HepG2 (cell line): ENCODE data around the gene PIMREG.

Experiments
- CHD2 ChIP-seq: IDR thresholded peaks from 2 replicates; pipeline ENCODE4 v1.6.1; 2011; ENCODE audit warnings: low read depth, low read length, improper control_type of control experiment
- GABPB1 ChIP-seq: IDR thresholded peaks from 2 replicates; pipeline ENCODE4 v1.6.1; 2016; ENCODE audit warnings: mild to moderate bottlenecking, missing genetic modification reagents, moderate library complexity, missing compliant biosample characterization
- JUNB ChIP-seq: sonication (generic); formaldehyde crosslinking; IDR thresholded peaks from 2 replicates; pipeline ENCODE4 v1.8.0; 2022; ENCODE audit warnings: missing genetic modification reagents, mild to moderate bottlenecking, borderline replicate concordance
- MBNL3 ChIP-seq: fragments of 250-450 bp; sonication (Bioruptor Pico); conservative IDR thresholded peaks from 2 replicates; pipeline ENCODE4 v1.8.0; 2022; ENCODE audit warnings: mild to moderate bottlenecking, inconsistent platforms
- NR2F6 ChIP-seq, 2 experiments: IDR thresholded peaks; 2 replicates each; pipeline ENCODE4 v1.6.1; 2016; ENCODE audit warnings: antibody characterized with exemption in 1 of 2, mild to moderate bottlenecking in 1 of 2
- POLR2A ChIP-seq, 2 experiments: IDR thresholded peaks; 2 replicates each; pipeline ENCODE4 v1.6.1; 2011; ENCODE audit warnings: low read depth in 2 of 2, low read length in 2 of 2, mild to moderate bottlenecking in 1 of 2, moderate library complexity in 1 of 2; ENCODE audit not compliant: insufficient read depth in 1 of 2
- RBM22 ChIP-seq: fragments of 200-400 bp; formaldehyde crosslinking; optimal IDR thresholded peaks from 2 replicates; pipeline ENCODE3; 2017; ENCODE audit warnings: mild to moderate bottlenecking, low read length, moderate library complexity
- RFX5 ChIP-seq: IDR thresholded peaks from 2 replicates; pipeline ENCODE4 v1.6.1; 2011; ENCODE audit warnings: low read depth, low read length, improper control_type of control experiment
- TBL1XR1 ChIP-seq: fragments of 150-350 bp; IDR thresholded peaks from 2 replicates; pipeline ENCODE4 v1.6.1; 2014; ENCODE audit warnings: borderline replicate concordance, low read length; ENCODE audit not compliant: partially characterized antibody
- TF ChIP-seq, protein P1 (sequence below): sonication (generic); formaldehyde crosslinking; IDR thresholded peaks from 2 replicates; pipeline ENCODE4 v1.5.1; 2020; ENCODE audit warnings: mild to moderate bottlenecking, missing genetic modification reagents, borderline replicate concordance
- TF ChIP-seq, protein P2 (sequence below): sonication (generic); formaldehyde crosslinking; IDR thresholded peaks from 2 replicates; pipeline ENCODE4 v1.4.0; 2020; ENCODE audit warnings: mild to moderate bottlenecking, missing genetic modification reagents
- TF ChIP-seq, protein P3 (sequence below), 2 experiments: sonication (generic) in 1 of 2; formaldehyde crosslinking in 1 of 2; IDR thresholded peaks; 2 replicates each; pipeline versions ENCODE4 v1.4.0 to v1.6.1; 2018 to 2020; ENCODE audit warnings: missing genetic modification reagents in 2 of 2, borderline replicate concordance in 1 of 2, low read depth in 1 of 2, mild to moderate bottlenecking in 1 of 2, missing biosample characterization in 1 of 2

DNA sequence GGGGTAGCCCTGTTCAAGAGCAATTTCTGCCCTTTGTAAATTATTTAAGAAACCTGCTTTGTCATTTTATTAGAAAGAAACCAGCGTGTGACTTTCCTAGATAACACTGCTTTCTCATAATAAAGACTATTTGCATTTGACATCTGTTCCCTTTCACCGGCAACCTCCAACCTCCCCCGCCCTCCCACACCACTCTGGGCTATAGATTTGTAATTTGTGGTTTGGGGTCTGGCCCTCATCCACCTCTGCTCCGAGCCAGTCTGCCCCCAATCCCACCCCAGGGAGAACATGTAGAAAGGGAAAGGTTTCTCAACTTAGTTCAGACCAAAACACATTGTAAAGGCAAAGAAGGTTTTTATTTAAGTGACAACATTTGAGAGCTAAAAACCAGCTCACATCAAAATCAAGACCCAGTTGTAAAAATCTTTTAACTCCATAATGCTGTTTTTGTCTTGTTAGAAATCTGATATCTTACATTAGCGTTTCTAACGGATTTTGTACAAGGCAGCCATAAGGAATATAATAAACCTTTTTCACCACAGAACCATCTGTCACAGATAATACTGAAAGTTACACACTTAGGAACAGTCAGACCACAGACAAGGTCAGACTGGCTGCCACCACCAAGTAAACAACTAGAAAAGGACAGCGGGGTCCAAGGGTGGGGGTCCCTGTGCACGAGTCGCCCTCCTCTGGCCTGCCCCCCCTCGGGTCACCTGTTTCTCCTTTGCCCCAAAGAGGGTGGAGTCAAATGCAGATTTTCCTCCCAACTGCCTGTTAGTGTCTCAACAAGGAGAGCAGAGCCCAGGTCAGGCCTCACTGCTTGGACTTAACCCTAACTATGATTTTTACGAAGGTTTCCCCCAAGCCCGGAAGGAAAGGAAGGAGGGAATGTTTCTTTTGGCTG lies 6.9 kb downstream of the PIMREG start:
- TF ChIP-seq, protein P1, sequence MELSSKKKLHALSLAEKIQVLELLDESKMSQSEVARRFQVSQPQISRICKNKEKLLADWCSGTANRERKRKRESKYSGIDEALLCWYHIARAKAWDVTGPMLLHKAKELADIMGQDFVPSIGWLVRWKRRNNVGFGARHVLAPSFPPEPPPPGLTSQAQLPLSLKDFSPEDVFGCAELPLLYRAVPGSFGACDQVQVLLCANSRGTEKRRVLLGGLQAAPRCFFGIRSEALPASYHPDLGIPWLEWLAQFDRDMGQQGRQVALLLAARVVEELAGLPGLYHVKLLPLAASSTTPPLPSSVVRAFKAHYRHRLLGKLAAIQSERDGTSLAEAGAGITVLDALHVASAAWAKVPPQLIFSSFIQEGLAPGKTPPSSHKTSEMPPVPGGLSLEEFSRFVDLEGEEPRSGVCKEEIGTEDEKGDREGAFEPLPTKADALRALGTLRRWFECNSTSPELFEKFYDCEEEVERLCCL (CRISPR knock-in tag) = no peak
- TF ChIP-seq NR2F6 (IDR thresholded peaks at IDR 0.05) = no peak
- no peak for TF ChIP-seq NR2F6 (CRISPR knock-in tag; IDR thresholded peaks at IDR 0.05)
- no peak for TF ChIP-seq TBL1XR1
- no peak for TF ChIP-seq RFX5
- TF ChIP-seq RBM22 = no peak
- TF ChIP-seq, protein P2, sequence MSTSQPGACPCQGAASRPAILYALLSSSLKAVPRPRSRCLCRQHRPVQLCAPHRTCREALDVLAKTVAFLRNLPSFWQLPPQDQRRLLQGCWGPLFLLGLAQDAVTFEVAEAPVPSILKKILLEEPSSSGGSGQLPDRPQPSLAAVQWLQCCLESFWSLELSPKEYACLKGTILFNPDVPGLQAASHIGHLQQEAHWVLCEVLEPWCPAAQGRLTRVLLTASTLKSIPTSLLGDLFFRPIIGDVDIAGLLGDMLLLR = no peak
- TF ChIP-seq, protein P3, sequence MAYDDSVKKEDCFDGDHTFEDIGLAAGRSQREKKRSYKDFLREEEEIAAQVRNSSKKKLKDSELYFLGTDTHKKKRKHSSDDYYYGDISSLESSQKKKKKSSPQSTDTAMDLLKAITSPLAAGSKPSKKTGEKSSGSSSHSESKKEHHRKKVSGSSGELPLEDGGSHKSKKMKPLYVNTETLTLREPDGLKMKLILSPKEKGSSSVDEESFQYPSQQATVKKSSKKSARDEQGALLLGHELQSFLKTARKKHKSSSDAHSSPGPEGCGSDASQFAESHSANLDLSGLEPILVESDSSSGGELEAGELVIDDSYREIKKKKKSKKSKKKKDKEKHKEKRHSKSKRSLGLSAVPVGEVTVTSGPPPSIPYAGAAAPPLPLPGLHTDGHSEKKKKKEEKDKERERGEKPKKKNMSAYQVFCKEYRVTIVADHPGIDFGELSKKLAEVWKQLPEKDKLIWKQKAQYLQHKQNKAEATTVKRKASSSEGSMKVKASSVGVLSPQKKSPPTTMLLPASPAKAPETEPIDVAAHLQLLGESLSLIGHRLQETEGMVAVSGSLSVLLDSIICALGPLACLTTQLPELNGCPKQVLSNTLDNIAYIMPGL (CRISPR knock-in tag; IDR thresholded peaks at IDR 0.05; ENCODE audit: borderline replicate concordance in 1 of 2, low read depth in 1 of 2) = no peak
- no peak for TF ChIP-seq GABPB1 (CRISPR knock-in tag)
- TF ChIP-seq POLR2A (IDR thresholded peaks at IDR 0.05; ENCODE audit: insufficient read depth in 1 of 2, low read depth in 2 of 2, low read length in 2 of 2) = no peak
- TF ChIP-seq MBNL3 = no peak
- no peak for TF ChIP-seq CHD2
- TF ChIP-seq JUNB = no peak
